ENCODE data around the gene SEC14L1.
"Not testable (repeated sequence)": the region's sequence is repeated elsewhere in the genome, so short reads cannot be mapped to it uniquely, and the experiment has no call there.

SEC14L1 gene

DNA sequence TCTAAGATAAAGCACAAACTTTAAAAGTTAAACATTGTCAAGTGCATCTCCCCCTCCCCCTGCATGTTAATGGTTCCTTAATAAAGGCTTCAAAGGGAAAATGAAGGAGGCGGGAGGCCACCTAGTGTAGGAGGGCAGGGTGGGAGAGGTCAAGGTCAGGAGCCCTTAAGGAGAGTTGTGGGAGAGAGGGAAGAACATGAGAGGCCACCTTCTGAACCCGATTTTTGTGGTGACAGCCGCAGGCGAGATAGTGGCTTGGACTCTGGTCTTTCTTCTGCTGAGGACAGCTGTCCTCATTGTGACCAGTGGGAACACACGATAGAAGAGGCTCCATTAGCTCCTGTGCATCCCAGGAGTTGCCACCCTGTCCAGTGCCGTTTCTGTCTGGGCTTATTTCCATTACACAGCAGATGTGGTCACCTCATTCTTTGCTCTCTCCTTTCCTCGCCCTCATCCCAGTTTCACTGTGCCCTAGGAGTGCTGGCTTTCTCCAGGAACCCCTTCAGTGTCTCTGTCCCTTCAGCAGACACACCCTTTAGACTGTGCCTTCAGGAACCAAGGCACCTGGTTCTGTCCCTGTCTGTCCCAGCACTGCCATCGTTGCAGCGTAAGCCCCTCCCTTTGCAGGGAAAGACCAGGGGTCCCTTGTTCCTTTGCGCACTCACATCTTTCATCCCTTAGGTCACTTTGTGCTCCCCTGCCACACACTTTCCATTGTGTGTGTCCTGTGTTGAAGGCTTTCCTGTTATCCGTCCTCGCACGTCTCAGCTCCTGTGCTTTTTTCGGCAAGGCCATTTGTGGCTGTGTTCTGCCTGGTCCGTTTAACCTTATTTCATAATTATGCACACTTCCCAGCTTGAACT lies 7.5 kb downstream of the SEC14L1 start:
- no peak overlapping the region for H3K27ac ChIP-seq
- H3K4me1 ChIP-seq: peaks cover 0 to 32% (median 12%) of the 10 kb centered on the region in 4 donors
- peaks cover 5 to 49% (median 44%) of the 10 kb centered on the region in 3 donors for H3K36me3 ChIP-seq
- intact Hi-C loops (cut with DNase I; ENCODE audit: low total_unique reads): no loop called here
- H3K4me3 ChIP-seq: no peak overlapping the region
- no peaks in the 10 kb centered on the region for H3K9me3 ChIP-seq
- H3K27me3 ChIP-seq: no peaks in the 10 kb centered on the region
- no peak for DNase-seq
- TF ChIP-seq, protein P1, sequence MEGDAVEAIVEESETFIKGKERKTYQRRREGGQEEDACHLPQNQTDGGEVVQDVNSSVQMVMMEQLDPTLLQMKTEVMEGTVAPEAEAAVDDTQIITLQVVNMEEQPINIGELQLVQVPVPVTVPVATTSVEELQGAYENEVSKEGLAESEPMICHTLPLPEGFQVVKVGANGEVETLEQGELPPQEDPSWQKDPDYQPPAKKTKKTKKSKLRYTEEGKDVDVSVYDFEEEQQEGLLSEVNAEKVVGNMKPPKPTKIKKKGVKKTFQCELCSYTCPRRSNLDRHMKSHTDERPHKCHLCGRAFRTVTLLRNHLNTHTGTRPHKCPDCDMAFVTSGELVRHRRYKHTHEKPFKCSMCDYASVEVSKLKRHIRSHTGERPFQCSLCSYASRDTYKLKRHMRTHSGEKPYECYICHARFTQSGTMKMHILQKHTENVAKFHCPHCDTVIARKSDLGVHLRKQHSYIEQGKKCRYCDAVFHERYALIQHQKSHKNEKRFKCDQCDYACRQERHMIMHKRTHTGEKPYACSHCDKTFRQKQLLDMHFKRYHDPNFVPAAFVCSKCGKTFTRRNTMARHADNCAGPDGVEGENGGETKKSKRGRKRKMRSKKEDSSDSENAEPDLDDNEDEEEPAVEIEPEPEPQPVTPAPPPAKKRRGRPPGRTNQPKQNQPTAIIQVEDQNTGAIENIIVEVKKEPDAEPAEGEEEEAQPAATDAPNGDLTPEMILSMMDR (IDR thresholded peaks at IDR 0.05): no peak

DNA sequence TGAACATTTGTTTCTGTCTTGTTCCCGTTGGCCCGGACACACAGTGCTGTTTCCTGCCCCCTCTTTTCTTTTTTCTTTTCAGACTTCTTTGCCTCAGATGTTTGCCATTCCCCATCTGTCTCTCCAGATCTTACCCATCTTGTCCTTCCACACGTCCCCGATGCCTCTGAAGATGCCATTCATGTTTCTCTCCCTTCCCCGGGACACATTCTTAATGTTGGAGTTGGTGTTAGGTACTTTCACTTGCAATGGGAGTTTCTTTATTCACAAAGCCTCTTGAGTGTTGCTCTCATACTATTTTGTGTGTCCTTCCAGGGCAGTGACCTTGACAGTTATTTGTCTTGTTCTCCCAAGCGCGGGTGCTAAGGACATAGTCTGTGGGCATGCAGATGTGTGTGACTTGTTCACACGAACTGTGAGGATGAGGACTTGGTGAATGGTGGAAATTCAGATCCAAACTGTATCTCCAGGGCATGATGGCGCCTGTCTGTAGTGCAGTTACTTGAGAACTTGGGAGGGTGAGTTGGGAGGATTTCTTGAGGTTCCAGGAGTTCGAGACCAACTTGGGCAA lies 8.3 kb downstream of the SEC14L1 start:
- Histone ChIP-seq H3K27me3 (no peaks in the 10 kb centered on the region), H3K27ac (no peak overlapping the region), H3K9me3 (no peaks in the 10 kb centered on the region), H3K4me1 (peaks cover 0 to 36% (median 12%) of the 10 kb centered on the region in 4 donors), H3K4me3 (no peak overlapping the region), H3K36me3 (peaks cover 5 to 43% (median 37%) of the 10 kb centered on the region in 3 donors)
- DNase-seq: no peak
- TF ChIP-seq, protein P1 (IDR thresholded peaks at IDR 0.05): no peak
- intact Hi-C loops (cut with DNase I; ENCODE audit: low total_unique reads): no loop called here

DNA sequence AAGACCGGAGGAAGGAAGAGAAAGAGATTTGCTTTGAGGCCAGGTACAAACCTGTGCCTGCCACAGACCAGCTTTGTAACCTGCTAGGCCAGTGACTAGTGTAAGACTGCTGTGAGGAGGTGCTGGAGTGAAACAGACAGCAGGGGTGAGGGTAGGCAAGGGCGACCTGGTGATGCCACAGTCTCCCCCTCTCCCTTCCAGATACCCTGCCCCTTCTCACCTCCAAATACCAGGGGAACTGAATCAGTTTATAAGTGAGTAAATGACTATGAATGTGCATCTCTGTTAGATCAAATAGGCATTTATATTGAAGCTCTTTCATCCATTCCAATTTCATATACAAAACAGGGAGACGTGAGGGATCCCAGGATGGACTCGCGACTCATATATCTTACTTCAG lies 9.4 kb downstream of the SEC14L1 start:
- Histone ChIP-seq H3K36me3 (peaks cover 5 to 35% (median 29%) of the 10 kb centered on the region in 3 donors), H3K9me3 (no peaks in the 10 kb centered on the region), H3K4me1 (peaks cover 0 to 30% (median 8%) of the 10 kb centered on the region in 4 donors), H3K27me3 (no peaks in the 10 kb centered on the region), H3K27ac (no peak overlapping the region), H3K4me3 (no peak overlapping the region)
- intact Hi-C loops (cut with DNase I; ENCODE audit: low total_unique reads): no loop called here
- TF ChIP-seq, protein P1 (IDR thresholded peaks at IDR 0.05): no peak
- no peak for DNase-seq

- Histone ChIP-seq H3K9me3 (no peaks in the 10 kb centered on the region), H3K36me3 (peaks cover 5 to 35% (median 29%) of the 10 kb centered on the region in 3 donors), H3K27me3 (no peaks in the 10 kb centered on the region), H3K27ac (no peak overlapping the region), H3K4me3 (no peak overlapping the region), H3K4me1 (peaks cover 0 to 20% (median under 1%) of the 10 kb centered on the region in 4 donors)
- intact Hi-C loops (cut with DNase I; ENCODE audit: low total_unique reads): no loop called here
- no peak for DNase-seq
- TF ChIP-seq, protein P1 (IDR thresholded peaks at IDR 0.05): no peak
These were observed 10.4 kb downstream of the SEC14L1 start for GRCh38 chr17:77151186-77151585.

DNA sequence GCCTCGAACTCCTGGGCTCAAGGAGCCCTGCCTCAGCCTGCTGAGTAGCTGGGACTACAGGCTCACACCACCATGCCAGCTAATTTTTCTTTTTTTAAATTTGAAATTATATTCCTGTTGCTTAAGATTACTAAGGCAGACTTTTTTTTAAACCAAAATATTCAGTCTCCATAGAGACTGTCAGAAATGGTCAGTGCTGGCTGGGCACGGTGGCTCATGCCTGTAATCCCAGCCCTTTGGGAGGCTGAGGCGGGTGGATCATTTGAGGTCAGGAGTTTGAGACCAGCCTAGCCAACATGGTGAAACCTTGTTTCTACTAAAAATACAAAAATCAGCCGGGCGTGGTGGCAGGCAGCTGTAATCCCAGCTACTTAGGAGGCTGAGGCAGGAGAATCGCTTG lies 11.3 kb downstream of the SEC14L1 start:
- peaks cover 0 to 18% (median 0%) of the 10 kb centered on the region in 4 donors for H3K4me1 ChIP-seq
- intact Hi-C loops (cut with DNase I; ENCODE audit: low total_unique reads); H3K27me3 ChIP-seq; H3K9me3 ChIP-seq; H3K27ac ChIP-seq; H3K4me3 ChIP-seq: not testable (repeated sequence)
- DNase-seq: peak; percentile 52 to 77
- H3K36me3 ChIP-seq: peaks cover 5 to 31% (median 29%) of the 10 kb centered on the region in 3 donors

GRCh38 chr17:77153472-77153871 lies 12.7 kb downstream of the SEC14L1 start:
- Histone ChIP-seq H3K36me3 (peaks cover 0 to 17% (median 17%) of the 10 kb centered on the region in 3 donors), H3K4me3 (no peak overlapping the region), H3K9me3 (no peaks in the 10 kb centered on the region), H3K27ac (no peak overlapping the region), H3K4me1 (peaks cover 0 to 18% (median 0%) of the 10 kb centered on the region in 4 donors), H3K27me3 (no peaks in the 10 kb centered on the region)
- TF ChIP-seq, protein P1 (IDR thresholded peaks at IDR 0.05): no peak
- intact Hi-C loops (cut with DNase I; ENCODE audit: low total_unique reads): no loop called here
- no peak for DNase-seq

Measured in tibial artery (tissue), 4 donors.